Bronchial epithelial cell (primary cell): ENCODE results near the gene NNAT. TPM values are rescaled to one million over a fixed set of nuclear protein-coding genes. Genes with fewer than 3 reads are reported as not detected.

Experiments used
- DNase-seq: peaks from one replicate; pipeline ENCODE4 v3.0.0-alpha.2; 2010; ENCODE audit warnings: low read depth
- FAIRE-seq: peaks from 2 replicates; lab custom pipeline; 2011; peaks lifted over from hg19 to GRCh38; lab: Jason Lieb, UNC
- H3K27me3 ChIP-seq: 2 replicates; pipeline ENCODE4 v1.5.1; 2011; ENCODE audit warnings: low read length; ENCODE audit not compliant: control insufficient read depth, insufficient read depth
- H3K36me3 ChIP-seq: 2 replicates; pipeline ENCODE4 v1.5.1; 2011; ENCODE audit warnings: low read length; ENCODE audit not compliant: control insufficient read depth, insufficient read depth
- H3K4me3 ChIP-seq: 2 replicates; pipeline ENCODE4 v1.5.1; 2011; ENCODE audit warnings: mild to moderate bottlenecking, low read depth, low read length, control low read depth
- total RNA-seq: library from RNA; depleted of rRNA; stranded (reverse); fragments of >200 nt; gene quantifications from 2 replicates; pipeline ENCODE4 v1.2.1, GENCODE V29; 2014
- TF ChIP-seq, protein P1 (sequence below): IDR thresholded peaks from 2 replicates; pipeline ENCODE4 v1.5.1; 2011; ENCODE audit warnings: mild to moderate bottlenecking, moderate library complexity, low read length, control low read depth, inconsistent platforms; ENCODE audit not compliant: insufficient read depth, severe bottlenecking

NNAT gene
- total RNA-seq, 1 donor from 2014 or later, result not detected

- H3K27me3 ChIP-seq, result no peaks in the 10 kb centered on the region
- FAIRE-seq, result no peak
- no peak for DNase-seq
- peaks cover 39% of the 10 kb centered on the region for H3K36me3 ChIP-seq
- TF ChIP-seq, protein P1, sequence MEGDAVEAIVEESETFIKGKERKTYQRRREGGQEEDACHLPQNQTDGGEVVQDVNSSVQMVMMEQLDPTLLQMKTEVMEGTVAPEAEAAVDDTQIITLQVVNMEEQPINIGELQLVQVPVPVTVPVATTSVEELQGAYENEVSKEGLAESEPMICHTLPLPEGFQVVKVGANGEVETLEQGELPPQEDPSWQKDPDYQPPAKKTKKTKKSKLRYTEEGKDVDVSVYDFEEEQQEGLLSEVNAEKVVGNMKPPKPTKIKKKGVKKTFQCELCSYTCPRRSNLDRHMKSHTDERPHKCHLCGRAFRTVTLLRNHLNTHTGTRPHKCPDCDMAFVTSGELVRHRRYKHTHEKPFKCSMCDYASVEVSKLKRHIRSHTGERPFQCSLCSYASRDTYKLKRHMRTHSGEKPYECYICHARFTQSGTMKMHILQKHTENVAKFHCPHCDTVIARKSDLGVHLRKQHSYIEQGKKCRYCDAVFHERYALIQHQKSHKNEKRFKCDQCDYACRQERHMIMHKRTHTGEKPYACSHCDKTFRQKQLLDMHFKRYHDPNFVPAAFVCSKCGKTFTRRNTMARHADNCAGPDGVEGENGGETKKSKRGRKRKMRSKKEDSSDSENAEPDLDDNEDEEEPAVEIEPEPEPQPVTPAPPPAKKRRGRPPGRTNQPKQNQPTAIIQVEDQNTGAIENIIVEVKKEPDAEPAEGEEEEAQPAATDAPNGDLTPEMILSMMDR, result no peak
- H3K4me3 ChIP-seq, result no peak overlapping the region
These were observed 2.2 kb upstream of the NNAT start for GRCh38 chr20:37518606-37519507.

- TF ChIP-seq, protein P1, result peak; percentile 7
- no peak overlapping the region for H3K4me3 ChIP-seq
- DNase-seq, result no peak
- H3K27me3 ChIP-seq, result no peaks in the 10 kb centered on the region
- H3K36me3 ChIP-seq, result peaks cover 34% of the 10 kb centered on the region
- no peak for FAIRE-seq
These were observed 1.3 kb upstream of the NNAT start for GRCh38 chr20:37519508-37520418.

- TF ChIP-seq, protein P1, result no peak
- no peak for DNase-seq
- Histone ChIP-seq H3K27me3 (no peaks in the 10 kb centered on the region), H3K4me3 (no peak overlapping the region), H3K36me3 (peaks cover 30% of the 10 kb centered on the region)
- no peak for FAIRE-seq
These were observed 563 bp upstream of the NNAT start for GRCh38 chr20:37520419-37520955.

DNA sequence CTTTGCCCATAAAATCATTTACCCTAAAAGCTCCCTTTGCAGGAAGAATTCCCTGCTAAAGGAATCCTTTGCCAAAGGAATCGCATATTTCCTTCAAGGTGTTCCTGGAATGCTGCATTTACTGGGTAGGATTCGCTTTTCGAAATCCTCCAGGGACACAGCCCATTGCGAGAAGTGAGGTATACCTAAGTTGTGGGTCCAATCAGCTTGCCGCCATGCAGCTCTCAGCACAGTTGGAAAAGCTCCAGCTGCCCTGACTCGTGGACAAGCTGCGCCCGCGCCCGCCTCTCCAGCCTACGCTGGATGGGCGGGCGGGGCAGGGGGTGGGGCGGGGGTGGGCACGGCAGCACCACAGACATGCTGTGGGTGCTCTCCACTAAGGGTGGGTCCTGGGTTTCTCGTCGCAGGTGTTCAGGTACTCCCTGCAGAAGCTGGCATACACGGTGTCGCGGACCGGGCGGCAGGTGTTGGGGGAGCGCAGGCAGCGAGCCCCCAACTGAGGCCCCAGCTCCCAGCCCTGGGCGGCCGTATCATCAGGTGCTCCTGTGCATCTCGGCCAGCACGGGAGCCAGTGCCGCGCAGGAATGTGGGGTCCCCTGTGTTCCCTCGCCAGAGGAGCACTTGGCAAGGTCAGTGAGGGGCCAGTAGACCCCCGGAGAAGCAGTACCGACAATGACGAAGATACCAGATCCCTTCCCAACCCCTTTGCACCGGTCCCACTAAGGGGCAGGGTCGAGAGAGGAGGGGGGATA lies 1.4 kb downstream of the NNAT start:
- no peak for FAIRE-seq
- peak; percentile 60 for DNase-seq
- peaks cover 22% of the 10 kb centered on the region for H3K36me3 ChIP-seq
- TF ChIP-seq, protein P1, result no peak
- H3K27me3 ChIP-seq, result no peaks in the 10 kb centered on the region
- no peak overlapping the region for H3K4me3 ChIP-seq

- Histone ChIP-seq H3K36me3 (peaks cover 18% of the 10 kb centered on the region), H3K27me3 (no peaks in the 10 kb centered on the region), H3K4me3 (no peak overlapping the region)
- FAIRE-seq (no peak), DNase-seq (no peak)
- TF ChIP-seq, protein P1, result no peak
These were observed 2.0 kb downstream of the NNAT start for GRCh38 chr20:37523012-37523391.
